NB4 (cell line): ENCODE results near the gene EZH1.

ENCODE experiments used
- DNase-seq: peaks from one replicate; pipeline ENCODE4 v3.0.0; 2010; ENCODE audit warnings: low read depth
- H3K4me3 ChIP-seq: one replicate; pipeline ENCODE4 v1.5.1; 2011; ENCODE audit warnings: mild to moderate bottlenecking, low read depth, low read length, moderate library complexity
- CTCF ChIP-seq: IDR thresholded peaks from one replicate; pipeline ENCODE4 v1.5.1; 2012; ENCODE audit warnings: low read depth, low read length
- MAX ChIP-seq: IDR thresholded peaks from 2 replicates; pipeline ENCODE4 v1.6.1; 2011; ENCODE audit warnings: low read depth, low read length
- MYC ChIP-seq: IDR thresholded peaks from 2 replicates; pipeline ENCODE4 v1.6.1; 2011; ENCODE audit warnings: low read depth, low read length
- POLR2A ChIP-seq: IDR thresholded peaks from 2 replicates; pipeline ENCODE4 v1.6.1; 2011; ENCODE audit warnings: mild to moderate bottlenecking; ENCODE audit not compliant: insufficient read length; ENCODE audit errors: extremely low read depth

Gene EZH1

GRCh38 chr17:42675965-42676423 is 68.8 kb downstream of the EZH1 start:
- TF ChIP-seq POLR2A (no peak), CTCF (no peak), MYC (no peak)
- H3K4me3 ChIP-seq, result peak overlapping the region; percentile 77
- no peak for DNase-seq

- DNase-seq, result peak; percentile 23
- TF ChIP-seq POLR2A (no peak), MAX (no peak), MYC (no peak), CTCF (no peak)
- peak overlapping the region; percentile 77 for H3K4me3 ChIP-seq
Observed at GRCh38 chr17:42675348-42675964, 69.4 kb downstream of the EZH1 start.

GRCh38 chr17:42674755-42675347 is 70.0 kb downstream of the EZH1 start:
- DNase-seq, result peak; percentile 24
- peak overlapping the region; percentile 77 for H3K4me3 ChIP-seq

GRCh38 chr17:42673885-42674754 is 70.7 kb downstream of the EZH1 start:
- peak; percentile 77 for DNase-seq
- peak overlapping the region; percentile 36 for H3K4me3 ChIP-seq
- TF ChIP-seq CTCF (peak; percentile 55), MYC (no peak), POLR2A (no peak), MAX (no peak)

More at GRCh38 chr17:42674755-42675347, 70.0 kb downstream of the EZH1 start:
- no peak for TF ChIP-seq MYC
- no peak for TF ChIP-seq CTCF
- no peak for TF ChIP-seq POLR2A
- TF ChIP-seq MAX, result no peak

GRCh38 chr17:42673266-42673884 is 71.5 kb downstream of the EZH1 start:
- peak; percentile 12 for DNase-seq
- TF ChIP-seq CTCF, result no peak
- TF ChIP-seq POLR2A, result no peak
- no peak for TF ChIP-seq MYC
- no peak for TF ChIP-seq MAX

More at GRCh38 chr17:42673266-42673884, 71.5 kb downstream of the EZH1 start:
- H3K4me3 ChIP-seq, result no peak overlapping the region
